Raji (cell line): ENCODE measurements around the gene ZDHHC8.

Source experiments
- POLR2A ChIP-seq: IDR thresholded peaks from 2 replicates; pipeline ENCODE4 v1.6.1; 2011; ENCODE audit warnings: low read depth, low read length, control low read depth; ENCODE audit not compliant: insufficient read depth

The ZDHHC8 gene

DNA sequence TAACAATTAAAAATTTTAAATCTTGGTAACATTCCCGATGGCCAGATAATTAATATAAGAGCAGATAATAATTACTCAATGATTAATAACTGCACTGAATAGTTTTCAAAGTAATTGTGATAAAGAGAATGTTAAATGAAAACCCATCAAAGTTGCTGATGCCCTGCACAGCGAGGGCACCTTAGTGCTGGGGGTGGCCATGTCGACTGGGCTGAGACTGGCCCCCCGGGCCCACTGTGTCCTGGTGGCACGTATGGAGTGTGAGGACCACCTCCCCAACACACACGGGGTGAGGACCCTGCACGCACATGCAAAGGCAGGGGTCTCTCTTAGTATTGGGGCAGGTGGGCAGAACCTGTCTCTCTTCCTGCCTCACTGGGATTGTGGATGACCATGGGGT is 34.3 kb downstream of the ZDHHC8 start:
- no peak for TF ChIP-seq POLR2A

- no peak for TF ChIP-seq POLR2A
Observed at GRCh38 chr22:20166703-20167102, 35.1 kb downstream of the ZDHHC8 start.

- no peak for TF ChIP-seq POLR2A
Observed at GRCh38 chr22:20167643-20168322, 36.2 kb downstream of the ZDHHC8 start.

DNA sequence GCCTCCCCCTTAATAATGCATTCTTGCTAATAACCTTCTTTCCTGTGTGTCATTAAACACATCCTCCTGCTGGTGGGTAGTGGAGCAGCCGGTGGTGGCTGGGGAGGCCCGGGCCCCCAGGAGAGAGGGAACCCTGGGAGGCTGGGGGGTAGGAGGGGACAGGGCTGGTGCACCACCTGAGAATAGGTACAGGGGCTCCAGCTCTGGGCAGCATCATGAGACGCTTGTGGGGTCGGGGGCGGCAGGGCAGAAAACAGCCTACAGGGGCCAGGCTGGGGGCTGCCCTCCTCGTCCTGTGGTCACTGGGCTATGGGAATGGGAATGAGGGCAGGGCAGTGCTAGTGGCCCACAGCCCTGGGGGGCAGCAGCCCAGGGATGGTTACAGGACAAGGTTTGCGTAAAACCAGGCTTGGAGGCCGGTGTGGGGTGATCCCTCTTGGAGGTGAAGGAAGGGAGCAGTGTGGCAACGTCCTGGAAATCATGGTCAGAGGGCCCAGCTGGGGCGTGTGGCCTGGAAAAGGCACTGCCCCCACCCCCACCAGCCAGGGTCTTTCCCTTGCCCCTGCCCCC is 37.7 kb downstream of the ZDHHC8 start:
- TF ChIP-seq POLR2A = no peak

- no peak for TF ChIP-seq POLR2A
Observed at GRCh38 chr22:20170170-20170569, 38.6 kb downstream of the ZDHHC8 start.

GRCh38 chr22:20171288-20172140 is 39.9 kb downstream of the ZDHHC8 start:
- no peak for TF ChIP-seq POLR2A

- no peak for TF ChIP-seq POLR2A
Observed at GRCh38 chr22:20172141-20172613, 40.6 kb downstream of the ZDHHC8 start.

DNA sequence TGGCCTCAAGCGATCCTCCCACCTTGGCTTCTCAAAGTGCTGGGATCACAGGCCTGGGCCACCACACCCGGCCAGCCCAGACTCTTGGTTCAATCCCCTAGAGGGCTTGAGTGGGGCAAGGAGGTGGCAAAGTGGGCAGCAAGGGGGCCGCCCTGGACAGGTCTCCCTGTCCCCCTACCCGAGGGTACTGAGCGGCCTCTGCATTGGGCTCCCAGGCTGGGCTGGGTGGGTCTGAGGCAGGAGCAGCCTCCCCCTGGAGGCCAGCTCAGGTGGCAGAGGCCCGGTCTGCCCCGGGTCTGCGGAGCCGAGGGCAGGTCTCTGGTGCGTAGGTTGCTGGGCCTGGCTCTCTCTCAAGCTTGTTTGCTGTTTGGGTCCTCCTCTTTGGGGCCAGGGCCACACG is 41.6 kb downstream of the ZDHHC8 start:
- no peak for TF ChIP-seq POLR2A

DNA sequence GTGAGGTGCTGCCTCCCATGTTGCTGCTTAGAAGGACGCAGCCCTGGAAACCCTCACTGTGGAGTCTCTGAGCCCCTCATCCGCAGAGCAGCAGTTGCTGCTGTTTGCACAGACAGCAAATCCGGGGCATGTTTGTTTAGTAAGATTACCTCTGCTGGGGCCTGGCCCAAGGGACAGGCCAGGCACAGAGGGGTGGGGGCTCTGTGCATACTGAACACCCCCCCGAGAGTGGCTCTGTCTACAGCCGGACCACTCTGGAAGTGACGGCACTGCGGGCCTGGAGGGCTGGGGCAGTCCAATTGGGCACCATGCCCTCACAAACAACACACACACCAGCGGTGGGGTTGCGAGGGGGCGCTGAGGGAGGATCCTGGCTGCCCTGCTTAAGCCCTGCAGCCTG is 42.2 kb downstream of the ZDHHC8 start:
- TF ChIP-seq POLR2A = no peak

GRCh38 chr22:20174785-20175596 is 43.4 kb downstream of the ZDHHC8 start:
- no peak for TF ChIP-seq POLR2A

- no peak for TF ChIP-seq POLR2A
Observed at GRCh38 chr22:20175597-20175900, 43.9 kb downstream of the ZDHHC8 start.

DNA sequence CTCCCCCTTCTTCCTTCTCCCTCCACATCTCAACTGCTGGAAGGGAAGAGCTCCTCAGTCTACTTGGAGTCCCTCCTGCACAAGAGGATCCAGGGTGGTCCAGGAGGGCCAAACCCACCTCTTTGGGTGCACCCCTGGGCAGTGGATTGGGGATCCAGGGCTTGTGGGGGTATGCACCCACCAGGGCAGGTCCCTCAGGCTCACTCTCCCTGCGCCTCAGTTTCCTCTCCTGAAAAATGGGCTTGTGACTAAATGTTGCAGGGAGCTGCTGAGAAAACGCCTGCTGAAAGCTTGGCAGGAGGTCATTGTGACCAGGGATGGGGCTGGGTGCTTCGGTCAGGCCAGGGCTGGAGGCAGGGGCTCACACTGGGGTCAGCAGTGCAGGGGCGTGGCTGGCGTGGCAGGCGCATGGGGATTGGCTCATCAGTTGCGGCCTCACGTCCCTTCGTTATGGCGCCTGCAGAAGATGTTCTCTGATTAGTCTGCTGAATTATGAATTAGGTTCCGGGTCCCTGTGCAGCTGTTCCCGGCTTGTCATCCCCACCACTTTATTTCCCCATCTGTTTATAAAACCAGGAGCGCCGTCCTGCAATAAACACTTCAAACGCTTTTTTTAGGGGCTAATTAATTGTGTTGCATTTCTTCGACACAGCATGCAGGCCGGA is 44.9 kb downstream of the ZDHHC8 start:
- TF ChIP-seq POLR2A = no peak

GRCh38 chr22:20177217-20177911 is 45.8 kb downstream of the ZDHHC8 start:
- TF ChIP-seq POLR2A = no peak
